ENCODE results near the gene KITLG. TPM values are rescaled to one million over a fixed set of nuclear protein-coding genes. Genes with fewer than 3 reads are reported as not detected.

Gene KITLG
- polyA plus RNA-seq, 1 of the 3 experiments (the other 2 are of a cell fraction): 8.9 TPM

DNA sequence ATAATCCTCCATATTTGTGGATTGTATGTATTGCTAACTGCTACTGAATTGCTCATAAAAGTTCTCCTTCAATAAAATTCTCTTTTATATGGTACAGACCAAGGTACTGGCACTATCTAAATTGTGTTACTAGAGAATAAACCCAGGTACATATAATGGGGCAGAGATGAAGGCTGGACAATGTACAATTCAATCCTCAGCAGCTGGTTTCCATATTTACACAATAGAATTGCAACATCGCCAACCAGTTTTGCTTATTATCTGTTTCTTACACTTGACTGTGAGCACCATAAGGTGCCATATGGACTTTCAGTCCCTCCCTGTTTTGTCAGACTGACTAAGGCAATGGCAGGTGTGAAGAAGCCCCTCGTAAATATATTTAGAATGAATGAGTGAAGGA is 18.1 kb downstream of the KITLG start:
- H3K4me3 ChIP-seq (ENCODE audit: low read depth in 2 of 2, low read length in 1 of 2): no peak overlapping the region
- H2AFZ ChIP-seq (ENCODE audit: low read depth): no peak overlapping the region
- peak overlapping the region in 1 of 2 experiments; percentile 76; a peak in 2 of 4 replicates for H3K27ac ChIP-seq (ENCODE audit: low read depth in 2 of 2, low read length in 1 of 2)
- H4K20me1 ChIP-seq (ENCODE audit: insufficient read depth): peaks cover 35% of the 10 kb centered on the region
- ChIA-PET CTCF (interaction anchor here (0.9 kb wide), 1 partner anchor 15 kb away, joined by 3 read pairs; no protein-coding TSS in a partner anchor), POLR2A (no interaction called here)
- H3K36me3 ChIP-seq (replicated peaks in 1 of 2; ENCODE audit: control insufficient read depth in 1 of 2, insufficient read depth in 2 of 2, low read length in 1 of 2): peaks cover 0 to 25% of the 10 kb centered on the region in 2 experiments
- peaks cover 98% of the 10 kb centered on the region for H3K79me2 ChIP-seq (ENCODE audit: insufficient read depth)
- DNase-seq: no peak
- WGBS (ENCODE audit: low lambda C conversion rate): 97% methylated on average over 2 of the region's 2 CpGs
- H3K4me2 ChIP-seq: peak overlapping the region; percentile 54; the same call in 1 of the 2 replicates
- no peaks in the 10 kb centered on the region for H3K9me2 ChIP-seq
- peaks cover 2 to 12% of the 10 kb centered on the region in 2 experiments; a peak in 3 of 4 replicates for H3K4me1 ChIP-seq (ENCODE audit: control insufficient read depth in 1 of 2, insufficient read depth in 2 of 2, low read depth in 1 of 2, low read length in 1 of 2)
- H3K9me3 ChIP-seq: no peaks in the 10 kb centered on the region
- H3K9ac ChIP-seq: no peak overlapping the region
- H3F3A ChIP-seq (replicated peaks; ENCODE audit: insufficient read depth): peaks cover 35% of the 10 kb centered on the region
- TF ChIP-seq RFX5 (IDR thresholded peaks at IDR 0.05; ENCODE audit: low read length) (no peak), TAF1 (IDR thresholded peaks at IDR 0.05; ENCODE audit: borderline replicate concordance, low read depth, low read length) (no peak), TCF12 (IDR thresholded peaks at IDR 0.05) (no peak), POLR2AphosphoS5 (IDR thresholded peaks at IDR 0.05; ENCODE audit: low read depth, low read length) (no peak), GATA2 (CRISPR knock-in tag; IDR thresholded peaks at IDR 0.05) (no peak)
- no peaks in the 10 kb centered on the region for H3K27me3 ChIP-seq (ENCODE audit: insufficient read depth)

DNA sequence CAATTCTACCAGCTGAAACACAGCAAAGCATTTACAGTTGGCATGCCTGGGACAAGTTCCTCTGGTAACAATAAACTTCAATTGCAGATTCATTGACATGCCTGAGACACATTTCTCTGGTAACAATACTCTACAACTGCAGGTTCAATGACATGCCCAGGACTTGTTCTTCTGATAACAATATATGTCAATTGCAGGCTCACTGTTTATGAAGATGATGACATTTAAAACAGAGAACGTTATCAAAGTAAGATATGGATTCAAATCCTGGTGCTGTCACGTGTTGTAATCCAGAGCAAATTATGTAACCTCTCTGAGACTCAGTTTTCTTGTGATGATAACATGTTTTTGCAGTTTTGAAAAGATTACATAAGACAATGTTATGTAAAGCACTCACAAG is 20.5 kb downstream of the KITLG start:
- TF ChIP-seq, protein P1, sequence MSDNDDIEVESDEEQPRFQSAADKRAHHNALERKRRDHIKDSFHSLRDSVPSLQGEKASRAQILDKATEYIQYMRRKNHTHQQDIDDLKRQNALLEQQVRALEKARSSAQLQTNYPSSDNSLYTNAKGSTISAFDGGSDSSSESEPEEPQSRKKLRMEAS (IDR thresholded peaks at IDR 0.05; ENCODE audit: low read depth): peak; percentile 38; the same call in 1 of the 2 replicates
- TF ChIP-seq NFIC (IDR thresholded peaks at IDR 0.05; ENCODE audit: borderline replicate concordance) (no peak), SMC3 (IDR thresholded peaks at IDR 0.05; ENCODE audit: low read depth, low read length) (no peak), FOXM1 (IDR thresholded peaks at IDR 0.05; ENCODE audit: low read depth) (no peak)
- Histone ChIP-seq H3K9me3 (no peaks in the 10 kb centered on the region), H3K79me2 (ENCODE audit: insufficient read depth) (peaks cover 98% of the 10 kb centered on the region), H3K36me3 (replicated peaks in 1 of 2; ENCODE audit: control insufficient read depth in 1 of 2, insufficient read depth in 2 of 2, low read length in 1 of 2) (peaks cover 0 to 18% of the 10 kb centered on the region in 2 experiments), H3K9ac (no peak overlapping the region), H3K4me3 (ENCODE audit: low read depth in 2 of 2, low read length in 1 of 2) (no peak overlapping the region), H2AFZ (ENCODE audit: low read depth) (no peak overlapping the region), H3K27ac (ENCODE audit: low read depth in 2 of 2, low read length in 1 of 2) (peak overlapping the region; percentile 18 to 68; a peak in 2 of 4 replicates), H3K9me2 (no peaks in the 10 kb centered on the region), H3F3A (replicated peaks; ENCODE audit: insufficient read depth) (peaks cover 37% of the 10 kb centered on the region), H3K4me1 (ENCODE audit: control insufficient read depth in 1 of 2, insufficient read depth in 2 of 2, low read depth in 1 of 2, low read length in 1 of 2) (peaks cover 10 to 26% of the 10 kb centered on the region in 2 experiments; a peak in 3 of 4 replicates), H3K4me2 (no peak overlapping the region), H4K20me1 (ENCODE audit: insufficient read depth) (peaks cover 33% of the 10 kb centered on the region), H3K27me3 (ENCODE audit: insufficient read depth) (no peaks in the 10 kb centered on the region)
- ChIA-PET CTCF (no interaction called here), POLR2A (no interaction called here)
- WGBS (ENCODE audit: low lambda C conversion rate): 83% methylated on average over 2 of the region's 2 CpGs
- no peak for DNase-seq

DNA sequence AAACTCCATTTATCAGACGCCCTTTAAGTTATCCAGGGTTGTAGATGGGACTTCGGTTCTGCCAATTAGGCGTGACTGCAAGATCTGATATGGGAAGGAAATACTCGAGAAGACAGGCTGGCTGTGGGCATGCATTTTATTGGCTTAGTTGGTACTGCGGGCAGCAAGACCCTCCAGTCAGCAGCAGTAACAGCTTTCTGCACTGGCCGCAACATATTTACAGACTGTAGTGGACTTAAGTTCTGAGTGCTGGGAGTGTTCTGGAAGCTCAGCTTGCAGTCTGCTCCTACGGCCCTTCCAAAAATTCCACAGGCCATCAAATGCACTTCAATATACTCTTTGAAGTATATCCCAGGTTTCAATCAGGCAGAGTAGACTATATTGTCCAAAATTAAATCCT is 21.1 kb downstream of the KITLG start:
- H3K9ac ChIP-seq: no peak overlapping the region
- CTCF ChIA-PET: no interaction called here
- TF ChIP-seq, protein P2, sequence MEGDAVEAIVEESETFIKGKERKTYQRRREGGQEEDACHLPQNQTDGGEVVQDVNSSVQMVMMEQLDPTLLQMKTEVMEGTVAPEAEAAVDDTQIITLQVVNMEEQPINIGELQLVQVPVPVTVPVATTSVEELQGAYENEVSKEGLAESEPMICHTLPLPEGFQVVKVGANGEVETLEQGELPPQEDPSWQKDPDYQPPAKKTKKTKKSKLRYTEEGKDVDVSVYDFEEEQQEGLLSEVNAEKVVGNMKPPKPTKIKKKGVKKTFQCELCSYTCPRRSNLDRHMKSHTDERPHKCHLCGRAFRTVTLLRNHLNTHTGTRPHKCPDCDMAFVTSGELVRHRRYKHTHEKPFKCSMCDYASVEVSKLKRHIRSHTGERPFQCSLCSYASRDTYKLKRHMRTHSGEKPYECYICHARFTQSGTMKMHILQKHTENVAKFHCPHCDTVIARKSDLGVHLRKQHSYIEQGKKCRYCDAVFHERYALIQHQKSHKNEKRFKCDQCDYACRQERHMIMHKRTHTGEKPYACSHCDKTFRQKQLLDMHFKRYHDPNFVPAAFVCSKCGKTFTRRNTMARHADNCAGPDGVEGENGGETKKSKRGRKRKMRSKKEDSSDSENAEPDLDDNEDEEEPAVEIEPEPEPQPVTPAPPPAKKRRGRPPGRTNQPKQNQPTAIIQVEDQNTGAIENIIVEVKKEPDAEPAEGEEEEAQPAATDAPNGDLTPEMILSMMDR (IDR thresholded peaks at IDR 0.05): no peak
- TF ChIP-seq FOXJ3 (CRISPR knock-in tag; IDR thresholded peaks at IDR 0.05) (no peak), POLR2AphosphoS5 (IDR thresholded peaks at IDR 0.05; ENCODE audit: low read depth, low read length) (no peak), SIN3A (IDR thresholded peaks at IDR 0.05; ENCODE audit: borderline replicate concordance, low read depth, low read length) (no peak), TEAD4 (IDR thresholded peaks at IDR 0.05; ENCODE audit: borderline replicate concordance, insufficient read depth) (no peak), EP300 (IDR thresholded peaks at IDR 0.05; ENCODE audit: borderline replicate concordance in 1 of 2, low read depth in 1 of 2, low read length in 1 of 2) (no peak), ELF1 (IDR thresholded peaks at IDR 0.05) (no peak), RFX5 (IDR thresholded peaks at IDR 0.05; ENCODE audit: low read length) (no peak), NFIC (IDR thresholded peaks at IDR 0.05; ENCODE audit: borderline replicate concordance) (no peak)
- TF ChIP-seq, protein P3, sequence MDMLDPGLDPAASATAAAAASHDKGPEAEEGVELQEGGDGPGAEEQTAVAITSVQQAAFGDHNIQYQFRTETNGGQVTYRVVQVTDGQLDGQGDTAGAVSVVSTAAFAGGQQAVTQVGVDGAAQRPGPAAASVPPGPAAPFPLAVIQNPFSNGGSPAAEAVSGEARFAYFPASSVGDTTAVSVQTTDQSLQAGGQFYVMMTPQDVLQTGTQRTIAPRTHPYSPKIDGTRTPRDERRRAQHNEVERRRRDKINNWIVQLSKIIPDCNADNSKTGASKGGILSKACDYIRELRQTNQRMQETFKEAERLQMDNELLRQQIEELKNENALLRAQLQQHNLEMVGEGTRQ (IDR thresholded peaks at IDR 0.05; ENCODE audit: borderline replicate concordance, low read depth, low read length): no peak
- TF ChIP-seq, protein P4, sequence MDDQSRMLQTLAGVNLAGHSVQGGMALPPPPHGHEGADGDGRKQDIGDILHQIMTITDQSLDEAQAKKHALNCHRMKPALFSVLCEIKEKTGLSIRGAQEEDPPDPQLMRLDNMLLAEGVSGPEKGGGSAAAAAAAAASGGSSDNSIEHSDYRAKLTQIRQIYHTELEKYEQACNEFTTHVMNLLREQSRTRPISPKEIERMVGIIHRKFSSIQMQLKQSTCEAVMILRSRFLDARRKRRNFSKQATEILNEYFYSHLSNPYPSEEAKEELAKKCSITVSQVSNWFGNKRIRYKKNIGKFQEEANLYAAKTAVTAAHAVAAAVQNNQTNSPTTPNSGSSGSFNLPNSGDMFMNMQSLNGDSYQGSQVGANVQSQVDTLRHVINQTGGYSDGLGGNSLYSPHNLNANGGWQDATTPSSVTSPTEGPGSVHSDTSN (IDR thresholded peaks at IDR 0.05): no peak
- TF ChIP-seq, protein P5, sequence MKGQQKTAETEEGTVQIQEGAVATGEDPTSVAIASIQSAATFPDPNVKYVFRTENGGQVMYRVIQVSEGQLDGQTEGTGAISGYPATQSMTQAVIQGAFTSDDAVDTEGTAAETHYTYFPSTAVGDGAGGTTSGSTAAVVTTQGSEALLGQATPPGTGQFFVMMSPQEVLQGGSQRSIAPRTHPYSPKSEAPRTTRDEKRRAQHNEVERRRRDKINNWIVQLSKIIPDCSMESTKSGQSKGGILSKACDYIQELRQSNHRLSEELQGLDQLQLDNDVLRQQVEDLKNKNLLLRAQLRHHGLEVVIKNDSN (IDR thresholded peaks at IDR 0.05; ENCODE audit: borderline replicate concordance, low read depth): no peak

More for the DNA sequence above, 21.1 kb downstream of the KITLG start:
- WGBS (ENCODE audit: low lambda C conversion rate): 91% methylated on average over 7 of the region's 7 CpGs
- DNase-seq: no peak
- H2AFZ ChIP-seq (ENCODE audit: low read depth): no peak overlapping the region
- peaks cover 38% of the 10 kb centered on the region for H4K20me1 ChIP-seq (ENCODE audit: insufficient read depth)
- H3K9me3 ChIP-seq: no peaks in the 10 kb centered on the region
- no peaks in the 10 kb centered on the region for H3K27me3 ChIP-seq (ENCODE audit: insufficient read depth)
- H3K36me3 ChIP-seq (replicated peaks in 1 of 2; ENCODE audit: control insufficient read depth in 1 of 2, insufficient read depth in 2 of 2, low read length in 1 of 2): peaks cover 0 to 18% of the 10 kb centered on the region in 2 experiments
- H3K9me2 ChIP-seq: no peaks in the 10 kb centered on the region
- POLR2A ChIA-PET: no interaction called here
- H3K4me3 ChIP-seq (ENCODE audit: low read depth in 2 of 2, low read length in 1 of 2): no peak overlapping the region
- peaks cover 15 to 30% of the 10 kb centered on the region in 2 experiments; a peak in 3 of 4 replicates for H3K4me1 ChIP-seq (ENCODE audit: control insufficient read depth in 1 of 2, insufficient read depth in 2 of 2, low read depth in 1 of 2, low read length in 1 of 2)
- H3K79me2 ChIP-seq (ENCODE audit: insufficient read depth): peaks cover 98% of the 10 kb centered on the region
- H3K27ac ChIP-seq (ENCODE audit: low read depth in 2 of 2, low read length in 1 of 2): peak overlapping the region; percentile 18 to 68; a peak in 3 of 4 replicates
- peaks cover 41% of the 10 kb centered on the region for H3F3A ChIP-seq (replicated peaks; ENCODE audit: insufficient read depth)
- no peak overlapping the region for H3K4me2 ChIP-seq

Data from SK-N-SH (cell line).